ENCODE measurements around the gene PARP4.
"Not testable (repeated sequence)": the region's sequence is repeated elsewhere in the genome, so short reads cannot be mapped to it uniquely, and the experiment has no call there.

Gene PARP4

GRCh38 chr13:24505756-24506155 lies 6.8 kb downstream of the PARP4 start:
- DNase-seq: no peak

- no peak for DNase-seq
Observed at GRCh38 chr13:24505256-24505655, 7.3 kb downstream of the PARP4 start.

GRCh38 chr13:24503379-24503696 lies 9.2 kb downstream of the PARP4 start:
- no peak for DNase-seq

- DNase-seq: no peak
Observed at GRCh38 chr13:24502533-24503378, 9.8 kb downstream of the PARP4 start.

- DNase-seq: no peak
Observed at GRCh38 chr13:24500977-24501376, 11.6 kb downstream of the PARP4 start.

- DNase-seq: no peak
Observed at GRCh38 chr13:24497742-24498141, 14.8 kb downstream of the PARP4 start.

- DNase-seq: not testable (repeated sequence)
Observed at GRCh38 chr13:24496295-24496694, 16.3 kb downstream of the PARP4 start.

- no peak for DNase-seq
Observed at GRCh38 chr13:24495151-24495729, 17.3 kb downstream of the PARP4 start.

- DNase-seq: no peak
Observed at GRCh38 chr13:24493356-24493755, 19.2 kb downstream of the PARP4 start.

- no peak for DNase-seq
Observed at GRCh38 chr13:24491845-24492244, 20.7 kb downstream of the PARP4 start.

GRCh38 chr13:24489721-24490120 lies 22.9 kb downstream of the PARP4 start:
- no peak for DNase-seq

- DNase-seq: not testable (repeated sequence)
Observed at GRCh38 chr13:24488092-24488491, 24.5 kb downstream of the PARP4 start.

- not testable (repeated sequence) for DNase-seq
Observed at GRCh38 chr13:24486017-24486657, 26.4 kb downstream of the PARP4 start.

- no peak for DNase-seq
Observed at GRCh38 chr13:24473686-24474085, 38.9 kb downstream of the PARP4 start.

GRCh38 chr13:24472129-24472528 lies 40.4 kb downstream of the PARP4 start:
- DNase-seq: not testable (repeated sequence)

- DNase-seq: no peak
Observed at GRCh38 chr13:24463078-24463477, 49.5 kb downstream of the PARP4 start.

- DNase-seq: no peak
Observed at GRCh38 chr13:24460256-24460655, 52.3 kb downstream of the PARP4 start.

GRCh38 chr13:24459726-24460125 lies 52.9 kb downstream of the PARP4 start:
- DNase-seq: no peak

- DNase-seq: no peak
Observed at GRCh38 chr13:24459234-24459633, 53.3 kb downstream of the PARP4 start.

GRCh38 chr13:24458736-24459135 lies 53.8 kb downstream of the PARP4 start:
- no peak for DNase-seq

GRCh38 chr13:24456396-24456795 lies 56.2 kb downstream of the PARP4 start:
- DNase-seq: no peak

- no peak for DNase-seq
Observed at GRCh38 chr13:24454056-24454455, 58.5 kb downstream of the PARP4 start.

- DNase-seq: no peak
Observed at GRCh38 chr13:24452044-24452443, 60.5 kb downstream of the PARP4 start.

- no peak for DNase-seq
Observed at GRCh38 chr13:24450530-24450929, 62.0 kb downstream of the PARP4 start.

Measured in stimulated activated CD4-positive, alpha-beta T cell treated with anti-CD3 and anti-CD28 coated beads, Interleukin-4, amount 100 ng/mL, for 24 hours (primary cell).